Suppressor macrophage treated with lipopolysaccharide for 4 hours (primary cell): ENCODE data around the gene RPS6KA5.
A peak's percentile ranks its signal among the peaks of the same experiment; 100 is the strongest.

Experiments used
- DNase-seq: peaks from one replicate; pipeline ENCODE4 v3.0.0-alpha.2; 2020

RPS6KA5 gene

DNA sequence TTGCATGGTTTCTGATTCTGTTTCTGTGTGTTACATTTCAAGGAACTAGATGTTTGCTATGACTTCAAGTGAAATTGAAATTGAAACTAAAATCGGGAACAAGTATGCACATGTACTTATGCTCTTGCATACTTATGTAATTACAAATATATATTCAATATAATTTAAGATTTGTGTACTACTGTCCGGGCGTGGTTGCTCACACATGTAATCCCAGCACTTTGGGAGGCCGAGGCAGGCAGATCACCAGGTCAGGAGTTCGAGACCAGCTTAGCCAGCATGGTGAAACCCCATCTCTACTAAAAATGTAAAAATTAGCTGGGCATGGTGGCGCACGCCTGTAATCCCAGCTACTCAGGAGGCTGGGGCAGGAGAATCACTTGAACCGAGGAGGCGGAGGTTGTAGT, 37.8 kb downstream of the RPS6KA5 start:
- DNase-seq, result peak; percentile 91

DNA sequence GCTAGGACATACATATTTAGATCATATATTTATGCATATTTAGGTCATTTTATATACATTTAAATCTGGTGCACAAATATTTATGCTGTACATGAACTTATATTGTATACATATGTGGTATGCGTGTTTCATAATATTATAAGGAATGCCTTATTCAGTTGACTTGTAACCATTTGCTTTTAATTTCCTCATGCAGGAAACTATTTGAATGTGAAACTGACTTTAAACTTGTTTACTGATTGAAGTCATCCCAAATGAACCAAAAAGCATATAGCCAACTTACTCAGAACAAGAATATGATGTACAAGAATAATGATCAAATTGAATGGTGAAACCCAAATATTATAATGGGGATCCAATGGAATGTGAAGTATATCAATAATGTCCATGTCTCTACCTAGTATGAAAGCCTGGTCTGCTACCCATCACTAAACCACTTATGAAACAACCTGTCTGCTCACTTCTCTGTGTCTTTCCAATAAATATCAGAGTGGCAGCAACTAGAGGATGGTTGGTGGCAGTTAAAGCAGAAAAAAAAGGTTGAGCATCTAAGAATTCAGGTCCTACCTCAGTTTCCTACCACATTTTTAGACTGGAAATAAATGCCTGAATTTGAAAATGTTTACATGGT, 38.3 kb downstream of the RPS6KA5 start:
- peak; percentile 41 for DNase-seq

- DNase-seq, result no peak
Observed at GRCh38 chr14:91021115-91021514, 39.3 kb downstream of the RPS6KA5 start.

DNA sequence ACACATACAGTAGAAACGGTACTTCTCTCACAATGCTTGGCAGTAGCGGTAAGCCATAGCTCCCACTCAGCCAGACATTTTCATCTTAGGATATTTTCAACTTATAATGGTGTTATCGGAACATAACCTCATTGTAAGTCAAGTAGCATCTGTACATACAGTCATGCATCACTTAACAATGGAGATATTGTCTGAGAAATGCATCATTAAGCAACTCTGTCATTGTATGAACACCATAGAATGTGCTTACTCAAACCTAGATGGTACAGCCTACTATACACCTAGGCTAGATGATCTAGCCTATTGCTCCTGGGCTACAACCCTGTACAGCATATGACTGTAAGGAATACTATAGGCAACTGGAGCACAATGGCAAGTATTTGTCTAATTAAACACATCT, 40.8 kb downstream of the RPS6KA5 start:
- DNase-seq, result no peak

- no peak for DNase-seq
Observed at GRCh38 chr14:91018481-91018880, 42.0 kb downstream of the RPS6KA5 start.

- no peak for DNase-seq
Observed at GRCh38 chr14:91016800-91017410, 43.5 kb downstream of the RPS6KA5 start.

GRCh38 chr14:91015435-91015834, 45.0 kb downstream of the RPS6KA5 start:
- no peak for DNase-seq

- peak; percentile 76 for DNase-seq
Observed at GRCh38 chr14:91012045-91012444, 48.4 kb downstream of the RPS6KA5 start.

GRCh38 chr14:91010153-91010533, 50.3 kb downstream of the RPS6KA5 start:
- DNase-seq, result no peak

GRCh38 chr14:91009501-91010152, 50.8 kb downstream of the RPS6KA5 start:
- DNase-seq, result peak; percentile 91

DNA sequence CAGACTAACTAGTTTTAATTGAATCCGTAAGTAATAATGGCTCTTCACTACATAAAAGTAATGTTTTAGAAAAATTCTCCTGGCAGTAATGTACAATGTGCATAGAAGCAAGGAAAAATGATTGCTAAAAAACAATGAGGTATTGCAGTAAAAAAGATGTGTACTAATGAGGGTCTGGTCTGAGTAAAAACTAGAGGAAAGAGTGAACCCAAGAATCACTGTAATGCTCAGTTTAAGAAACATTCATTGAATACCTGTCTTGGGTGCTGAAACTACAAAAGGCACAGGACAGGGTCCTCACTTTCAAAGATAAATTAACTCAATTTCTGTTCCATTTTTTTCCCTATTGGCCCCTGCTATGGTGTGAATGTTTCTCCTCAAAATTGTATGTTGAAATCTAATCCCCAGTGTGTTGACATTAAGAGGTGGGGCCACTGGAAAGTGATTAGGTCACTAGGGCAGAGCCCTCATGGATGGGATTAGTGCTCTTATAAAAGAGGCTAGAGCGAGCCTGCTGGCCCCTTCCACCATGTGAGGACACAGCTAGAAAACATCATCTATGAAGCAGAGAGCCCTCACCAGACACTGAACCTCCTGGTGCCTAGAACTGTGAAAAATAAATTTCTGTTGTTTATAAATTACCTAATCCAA, 51.6 kb downstream of the RPS6KA5 start:
- DNase-seq, result peak; percentile 74

DNA sequence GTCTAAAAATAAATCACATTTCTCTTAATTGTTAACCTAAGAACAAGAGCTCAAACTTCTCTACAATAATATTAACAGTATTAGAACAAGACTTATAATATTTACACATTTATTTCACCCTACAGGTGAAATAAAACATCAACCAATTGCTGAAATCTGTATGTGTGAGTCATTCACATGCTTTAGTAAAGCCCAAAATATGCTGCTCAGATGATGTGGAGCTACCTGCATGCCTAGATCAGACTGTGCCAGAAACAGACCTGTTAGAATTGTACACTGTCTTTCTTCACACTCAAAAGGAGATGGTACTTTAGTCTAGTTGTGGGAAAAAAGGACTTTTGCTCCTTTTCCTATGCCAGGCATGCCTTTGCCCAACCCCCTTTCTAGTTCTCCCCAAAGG, 54.7 kb downstream of the RPS6KA5 start:
- no peak for DNase-seq

DNA sequence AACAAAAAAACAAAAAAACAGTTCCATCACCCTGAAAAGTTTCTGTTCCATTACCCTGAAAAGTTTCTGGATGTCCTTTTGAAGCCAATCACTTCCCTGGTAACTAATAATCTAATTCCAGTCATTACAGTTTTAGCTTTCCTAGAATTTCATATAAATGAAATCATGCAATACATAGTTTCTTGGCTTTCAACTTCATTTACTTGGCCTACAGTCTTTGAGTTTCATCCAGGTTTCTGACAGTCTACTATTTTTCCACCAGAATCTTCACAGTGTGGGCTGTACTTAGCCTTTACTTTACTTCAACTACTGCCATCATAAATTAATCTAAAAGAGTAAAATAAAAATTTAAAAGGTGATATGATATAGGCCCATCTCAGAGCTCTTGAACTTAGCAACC, 55.5 kb downstream of the RPS6KA5 start:
- DNase-seq, result no peak

GRCh38 chr14:90999299-90999698, 61.1 kb downstream of the RPS6KA5 start:
- no peak for DNase-seq

- DNase-seq, result no peak
Observed at GRCh38 chr14:90996967-90997366, 63.5 kb downstream of the RPS6KA5 start.

DNA sequence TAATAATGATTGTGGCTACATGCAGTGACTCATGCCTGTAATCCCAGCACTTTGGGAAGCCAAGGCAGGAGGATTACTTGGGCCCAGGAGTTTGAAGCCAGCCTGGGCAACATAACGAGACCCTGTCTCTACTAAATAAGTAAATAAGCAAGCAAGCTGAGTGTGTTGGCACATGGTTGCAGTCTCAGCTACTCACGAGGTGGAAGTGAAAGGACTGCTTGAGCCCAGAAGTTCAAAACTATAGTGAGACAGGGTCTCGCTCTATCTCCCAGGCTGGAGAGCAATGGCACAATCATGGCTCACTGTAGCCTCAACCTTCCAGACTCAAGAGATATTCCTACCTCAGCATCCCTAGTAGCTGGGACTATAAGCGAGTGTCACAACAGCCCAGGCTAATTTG, 64.7 kb downstream of the RPS6KA5 start:
- DNase-seq, result no peak

- no peak for DNase-seq
Observed at GRCh38 chr14:90993792-90994191, 66.6 kb downstream of the RPS6KA5 start.

DNA sequence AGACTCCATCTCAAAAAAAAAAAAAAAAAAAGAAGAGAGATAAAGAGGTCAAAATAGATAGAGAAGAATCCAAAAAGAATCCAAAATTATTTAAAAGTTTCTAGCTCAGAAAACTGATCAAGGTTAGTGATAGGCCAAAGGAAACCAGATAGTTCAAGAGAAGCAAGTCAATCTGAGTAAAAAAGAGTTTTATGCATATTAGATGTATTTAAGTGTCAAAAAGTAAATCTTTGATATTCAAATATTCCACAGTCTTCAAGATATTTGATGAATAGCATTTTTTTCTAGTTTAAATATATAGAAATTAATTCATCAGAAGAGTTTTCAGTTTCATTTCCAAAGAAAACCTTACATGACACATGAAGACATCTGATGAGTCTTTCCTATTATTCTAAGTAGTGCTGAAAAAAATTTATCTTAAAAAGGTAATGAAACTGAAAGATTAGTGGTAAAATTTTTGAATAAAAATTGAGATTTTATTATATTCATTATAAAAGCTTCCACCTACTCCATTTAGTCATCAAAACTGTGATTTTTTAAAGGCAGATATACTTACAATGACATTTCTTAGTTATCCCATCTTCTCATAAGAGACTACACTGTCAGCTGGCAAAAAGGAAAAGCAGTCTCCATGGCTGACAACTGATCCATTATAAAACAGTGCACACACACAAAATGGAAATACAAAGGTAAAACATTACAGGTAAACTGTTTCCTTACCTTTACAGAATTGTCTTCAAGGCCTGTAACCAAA, 68.6 kb downstream of the RPS6KA5 start:
- DNase-seq, result peak; percentile 23

GRCh38 chr14:90990141-90990540, 70.3 kb downstream of the RPS6KA5 start:
- no peak for DNase-seq

DNA sequence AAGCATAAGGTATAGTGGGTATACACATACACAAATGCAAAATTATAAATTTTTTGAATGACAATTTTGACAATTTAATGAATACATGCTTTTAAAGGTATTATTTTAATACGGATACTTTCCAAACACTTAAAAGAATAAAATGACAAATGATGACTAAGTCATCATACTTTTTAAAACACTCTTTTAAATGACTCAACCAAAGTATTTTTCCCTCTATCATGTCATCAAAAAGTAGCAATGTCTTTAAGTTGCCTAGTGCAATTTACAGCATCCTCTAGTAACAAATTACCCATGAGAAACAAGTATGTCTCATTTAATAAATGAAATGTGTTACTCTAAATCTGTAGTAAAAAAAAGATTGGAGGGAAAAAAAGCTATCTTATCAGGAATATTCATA, 73.3 kb downstream of the RPS6KA5 start:
- DNase-seq, result no peak

- DNase-seq, result no peak
Observed at GRCh38 chr14:90986510-90986909, 73.9 kb downstream of the RPS6KA5 start.

- no peak for DNase-seq
Observed at GRCh38 chr14:90985601-90986242, 74.7 kb downstream of the RPS6KA5 start.

DNA sequence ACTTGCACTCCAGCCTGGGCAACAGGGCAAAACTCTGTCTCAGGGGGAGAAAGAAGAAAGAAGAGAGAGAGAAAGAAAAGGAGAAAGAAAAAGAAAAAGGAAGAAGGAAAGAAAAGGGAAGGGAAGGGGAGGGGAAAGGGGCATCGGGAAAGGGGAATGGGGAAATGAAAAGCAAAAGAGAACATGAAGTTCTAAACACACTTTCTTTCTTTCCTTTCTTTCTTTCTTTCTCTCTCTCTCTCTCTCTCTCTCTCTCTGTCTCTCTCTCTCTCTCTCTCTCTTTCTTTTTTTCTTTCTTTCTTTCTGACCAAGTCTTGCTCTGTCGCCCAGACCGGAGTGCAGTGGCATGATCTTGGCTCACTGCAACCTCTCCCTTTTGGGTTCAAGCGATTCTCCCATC, 76.9 kb downstream of the RPS6KA5 start:
- DNase-seq, result no peak
